HG03571 (cell line): Measurements from ENCODE around the gene EMP1.

Experiments used
- ATAC-seq: cut with Tn5 transposase; IDR thresholded peaks from one replicate; pipeline ENCODE4 v1.9.1; 2021; ENCODE audit not compliant: unreplicated experiment

EMP1 gene

GRCh38 chr12:13195250-13195649 is 1.3 kb upstream of the EMP1 start:
- ATAC-seq = no peak

GRCh38 chr12:13195785-13196129 is 769 bp upstream of the EMP1 start:
- ATAC-seq = no peak

GRCh38 chr12:13197032-13197431 is 506 bp downstream of the EMP1 start:
- no peak for ATAC-seq

GRCh38 chr12:13197526-13198143 is 1.1 kb downstream of the EMP1 start:
- ATAC-seq = no peak

GRCh38 chr12:13198241-13198640 is 1.7 kb downstream of the EMP1 start:
- ATAC-seq = no peak

GRCh38 chr12:13198876-13199275 is 2.4 kb downstream of the EMP1 start:
- no peak for ATAC-seq

GRCh38 chr12:13199592-13199991 is 3.1 kb downstream of the EMP1 start:
- ATAC-seq = no peak

- no peak for ATAC-seq
These were observed 4.3 kb downstream of the EMP1 start for GRCh38 chr12:13200841-13201240.

GRCh38 chr12:13203034-13203922 is 6.8 kb downstream of the EMP1 start:
- ATAC-seq = no peak

- ATAC-seq = no peak
These were observed 7.9 kb downstream of the EMP1 start for GRCh38 chr12:13204428-13204827.

- no peak for ATAC-seq
These were observed 9.5 kb downstream of the EMP1 start for GRCh38 chr12:13205809-13206559.

GRCh38 chr12:13206560-13206897 is 10.0 kb downstream of the EMP1 start:
- ATAC-seq = no peak

- ATAC-seq = no peak
These were observed 12.3 kb downstream of the EMP1 start for GRCh38 chr12:13208533-13209435.

- ATAC-seq = no peak
These were observed 13.1 kb downstream of the EMP1 start for GRCh38 chr12:13209436-13210235.

GRCh38 chr12:13210236-13211190 is 14.0 kb downstream of the EMP1 start:
- ATAC-seq = no peak

GRCh38 chr12:13211191-13211858 is 14.8 kb downstream of the EMP1 start:
- ATAC-seq = no peak

GRCh38 chr12:13211859-13212664 is 15.5 kb downstream of the EMP1 start:
- no peak for ATAC-seq

- ATAC-seq = no peak
These were observed 18.5 kb downstream of the EMP1 start for GRCh38 chr12:13215056-13215455.
